Measurements from ENCODE around the gene CMTM6. TPM values are rescaled to one million over a fixed set of nuclear protein-coding genes. Genes with fewer than 3 reads are reported as not detected.

The CMTM6 gene
- total and polyA plus RNA-seq, 2 of the 8 experiments (the other 6 are each of a cell fraction or from before 2014, with no cell fraction given) = 24.0 to 51.5 TPM

DNA sequence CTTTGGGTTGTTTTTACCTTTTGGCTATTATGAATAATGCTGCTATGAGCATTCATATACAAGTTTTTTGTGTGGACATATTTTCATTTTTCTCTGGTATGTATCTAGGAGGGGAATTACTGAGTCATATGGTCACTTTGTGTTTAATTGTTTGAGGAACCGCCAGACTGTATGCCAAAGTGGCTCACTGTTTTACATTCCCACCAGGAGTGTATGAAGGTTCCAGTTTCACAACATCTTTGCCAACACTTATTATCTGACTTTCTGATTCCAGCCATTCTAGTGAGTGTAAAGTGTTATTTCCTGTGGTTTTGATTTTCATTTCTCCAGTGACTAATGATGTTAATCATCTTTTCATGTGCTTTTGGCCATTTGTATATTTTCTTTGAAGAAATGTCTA lies 59.2 kb downstream of the CMTM6 start:
- Histone ChIP-seq H3K9me3 (ENCODE audit: insufficient read depth in 2 of 2, low read depth in 1 of 2, low read length in 1 of 2) (no peaks in the 10 kb centered on the region), H3K18ac (ENCODE audit: extremely low read depth, low read length) (no peak overlapping the region), H3K27me3 (replicated peaks in 1 of 4; ENCODE audit: control insufficient read depth in 3 of 4, extremely low read depth in 1 of 4, insufficient read depth in 3 of 4, low read length in 3 of 4) (no peaks in the 10 kb centered on the region), H3K36me3 (ENCODE audit: control insufficient read depth in 2 of 4, insufficient read depth in 4 of 4, low read length in 3 of 4) (peaks cover 0 to 2% (median 0%) of the 10 kb centered on the region in 4 experiments; a peak in 1 of 8 replicates), H2BK20ac (ENCODE audit: low read length) (no peak overlapping the region), H2AK5ac (ENCODE audit: low read depth, low read length) (no peak overlapping the region), H2BK120ac (replicated peaks; ENCODE audit: low read depth, low read length) (no peak overlapping the region), H4K5ac (ENCODE audit: insufficient read length, low read depth, low read length) (no peak overlapping the region), H3K79me1 (ENCODE audit: low read depth, low read length) (peaks cover 5% of the 10 kb centered on the region), H3K9ac (replicated peaks in 1 of 4; ENCODE audit: extremely low read depth in 1 of 4, low read depth in 3 of 4, low read length in 3 of 4) (no peak overlapping the region), H4K91ac (replicated peaks; ENCODE audit: insufficient read length, low read length) (no peak overlapping the region), H3K14ac (ENCODE audit: insufficient read length) (no peak overlapping the region), H3K23ac (ENCODE audit: insufficient read length) (no peak overlapping the region), H2AFZ (ENCODE audit: low read length) (no peak overlapping the region), H4K20me1 (replicated peaks in 1 of 2; ENCODE audit: control insufficient read depth in 1 of 2, insufficient read depth in 2 of 2, low read length in 2 of 2) (no peaks in the 10 kb centered on the region), H3K4me1 (replicated peaks in 1 of 4; ENCODE audit: control insufficient read depth in 3 of 4, insufficient read depth in 4 of 4, low read length in 3 of 4) (peaks cover 0 to 5% (median 0%) of the 10 kb centered on the region in 4 experiments; a peak in 2 of 7 replicates), H3K56ac (replicated peaks; ENCODE audit: insufficient read length, low read depth, low read length) (no peak overlapping the region), H3K4ac (replicated peaks; ENCODE audit: insufficient read length, low read depth, low read length) (no peak overlapping the region), H4K8ac (ENCODE audit: extremely low read depth, insufficient read depth, low read length) (no peak overlapping the region), H3K23me2 (ENCODE audit: low read depth, low read length) (peaks cover 1% of the 10 kb centered on the region; the same call in 1 of the 2 replicates), H2BK5ac (ENCODE audit: low read depth, low read length) (no peak overlapping the region), H3K4me2 (ENCODE audit: insufficient read depth in 1 of 2, low read depth in 2 of 2, low read length in 2 of 2) (no peak overlapping the region), H2BK15ac (ENCODE audit: low read length) (no peak overlapping the region), H3K27ac (ENCODE audit: low read depth, low read length) (no peak overlapping the region), H3K4me3 (ENCODE audit: extremely low read depth in 1 of 4, insufficient read depth in 2 of 4, low read depth in 3 of 4, low read length in 4 of 4) (no peak overlapping the region), H2BK12ac (ENCODE audit: low read depth, low read length) (no peak overlapping the region), H3K79me2 (ENCODE audit: control insufficient read depth in 1 of 2, insufficient read depth in 2 of 2, low read length in 2 of 2) (no peaks in the 10 kb centered on the region; a peak in 1 of 4 replicates)
- TF ChIP-seq JUN (IDR thresholded peaks at IDR 0.05; ENCODE audit: low read depth, low read length) (no peak), CBX5 (IDR thresholded peaks at IDR 0.05; ENCODE audit: low read depth, low read length) (no peak), SP4 (IDR thresholded peaks at IDR 0.05; ENCODE audit: low read length) (no peak), MAFK (IDR thresholded peaks at IDR 0.05; ENCODE audit: low read depth, low read length) (no peak), BCL11A (IDR thresholded peaks at IDR 0.05; ENCODE audit: low read depth in 2 of 2, low read length in 2 of 2) (no peak), KDM5A (IDR thresholded peaks at IDR 0.05; ENCODE audit: low read length) (no peak), POLR2AphosphoS5 (IDR thresholded peaks at IDR 0.05; ENCODE audit: low read depth, low read length) (no peak), RNF2 (IDR thresholded peaks at IDR 0.05; ENCODE audit: borderline replicate concordance, low read depth, low read length, missing control alignments, poor library complexity, severe bottlenecking) (no peak), RAD21 (IDR thresholded peaks at IDR 0.05 in 1 of 2, conservative IDR thresholded peaks at IDR 0.05 in 1 of 2; ENCODE audit: low read depth in 2 of 2, low read length in 2 of 2) (no peak), BRCA1 (IDR thresholded peaks at IDR 0.05; ENCODE audit: low read depth, low read length) (no peak)
- TF ChIP-seq, protein P1, sequence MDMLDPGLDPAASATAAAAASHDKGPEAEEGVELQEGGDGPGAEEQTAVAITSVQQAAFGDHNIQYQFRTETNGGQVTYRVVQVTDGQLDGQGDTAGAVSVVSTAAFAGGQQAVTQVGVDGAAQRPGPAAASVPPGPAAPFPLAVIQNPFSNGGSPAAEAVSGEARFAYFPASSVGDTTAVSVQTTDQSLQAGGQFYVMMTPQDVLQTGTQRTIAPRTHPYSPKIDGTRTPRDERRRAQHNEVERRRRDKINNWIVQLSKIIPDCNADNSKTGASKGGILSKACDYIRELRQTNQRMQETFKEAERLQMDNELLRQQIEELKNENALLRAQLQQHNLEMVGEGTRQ (IDR thresholded peaks at IDR 0.05; ENCODE audit: low read length) = no peak
- TF ChIP-seq, protein P2, sequence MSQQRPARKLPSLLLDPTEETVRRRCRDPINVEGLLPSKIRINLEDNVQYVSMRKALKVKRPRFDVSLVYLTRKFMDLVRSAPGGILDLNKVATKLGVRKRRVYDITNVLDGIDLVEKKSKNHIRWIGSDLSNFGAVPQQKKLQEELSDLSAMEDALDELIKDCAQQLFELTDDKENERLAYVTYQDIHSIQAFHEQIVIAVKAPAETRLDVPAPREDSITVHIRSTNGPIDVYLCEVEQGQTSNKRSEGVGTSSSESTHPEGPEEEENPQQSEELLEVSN (IDR thresholded peaks at IDR 0.05) = no peak
- POLR2A ChIA-PET (ENCODE audit: partially characterized antibody) = no interaction called here
- DNase-seq (ENCODE audit: low read depth in 1 of 2, low spot score in 2 of 2) (no peak), FAIRE-seq (no peak)
- CTCF ChIA-PET (ENCODE audit: partially characterized antibody) = no interaction called here
- 92% methylated on average over 1 of the region's 1 CpG; no CpG with 5 or more reads in 1 of the 2 experiments for WGBS, 2 experiments (ENCODE audit: extremely low coverage in 1 of 2, insufficient coverage in 1 of 2, insufficient read length in 1 of 2, insufficient replicate concordance in 2 of 2, low coverage in 1 of 2, low lambda C conversion rate in 2 of 2, missing lambda C conversion rate in 1 of 2)

Measured in H1 (cell line).